ENCODE results near the gene TEAD1. TPM values are rescaled to one million over a fixed set of nuclear protein-coding genes. Genes with fewer than 3 reads are reported as not detected.

Gene TEAD1
- total RNA-seq, 1 experiment from 2014 or later: 106 TPM

GRCh38 chr11:12686246-12687060 lies 12.2 kb downstream of the TEAD1 start:
- no peaks in the 10 kb centered on the region for H3K27me3 ChIP-seq (ENCODE audit: insufficient read depth, low read depth)
- H3K9me2 ChIP-seq (ENCODE audit: insufficient read depth): no peaks in the 10 kb centered on the region
- H4K20me1 ChIP-seq (ENCODE audit: insufficient read depth): no peaks in the 10 kb centered on the region
- ChIA-PET POLR2A (ENCODE audit: unreplicated experiment) (interaction anchor here (0.6 kb wide), 1 partner anchor 8 kb away, joined by 3 read pairs; no protein-coding TSS in a partner anchor), CTCF (no interaction called here)
- no peak for DNase-seq
- peak overlapping the region; percentile 85 for H3K27ac ChIP-seq
- no peaks in the 10 kb centered on the region for H3K9me3 ChIP-seq (ENCODE audit: insufficient read depth, low read depth)
- H3K36me3 ChIP-seq (ENCODE audit: low read depth): peaks cover 5% of the 10 kb centered on the region; the same call in 1 of the 2 replicates
- H3K4me2 ChIP-seq: peak overlapping the region; percentile 66
- H3K4me1 ChIP-seq (replicated peaks; ENCODE audit: insufficient read depth): peaks cover 99% of the 10 kb centered on the region
- H3F3A ChIP-seq (ENCODE audit: insufficient read depth, low read depth): peaks cover 42% of the 10 kb centered on the region
- intact Hi-C loops (cut with micrococcal nuclease; ENCODE audit: unreplicated experiment): no loop called here
- H3K79me2 ChIP-seq (ENCODE audit: low read depth): peaks cover 99% of the 10 kb centered on the region
- no peak overlapping the region; the same call in 1 of the 2 replicates for H3K4me3 ChIP-seq
- TF ChIP-seq CTCF (conservative IDR thresholded peaks at IDR 0.05) (no peak), EZH2 (IDR thresholded peaks at IDR 0.05; ENCODE audit: low read depth) (no peak)
- no TSS peak for BruUV-seq (replicated peaks)
- H2AFZ ChIP-seq: no peak overlapping the region

- Histone ChIP-seq H3K79me2 (ENCODE audit: low read depth) (peaks cover 99% of the 10 kb centered on the region), H2AFZ (no peak overlapping the region), H3K4me3 (0 out of 2 replicates have a peak overlapping the region, but pooled peaks have one; percentile 4), H3K36me3 (ENCODE audit: low read depth) (peaks cover 5% of the 10 kb centered on the region; the same call in 1 of the 2 replicates), H3K9me3 (ENCODE audit: insufficient read depth, low read depth) (no peaks in the 10 kb centered on the region), H3K4me2 (peak overlapping the region; percentile 66), H4K20me1 (ENCODE audit: insufficient read depth) (no peaks in the 10 kb centered on the region), H3K27ac (peak overlapping the region; percentile 85), H3K4me1 (replicated peaks; ENCODE audit: insufficient read depth) (peaks cover 99% of the 10 kb centered on the region), H3K9me2 (ENCODE audit: insufficient read depth) (no peaks in the 10 kb centered on the region), H3F3A (ENCODE audit: insufficient read depth, low read depth) (peaks cover 45% of the 10 kb centered on the region), H3K27me3 (ENCODE audit: insufficient read depth, low read depth) (no peaks in the 10 kb centered on the region)
- TF ChIP-seq CTCF (conservative IDR thresholded peaks at IDR 0.05): no peak
- TF ChIP-seq EZH2 (IDR thresholded peaks at IDR 0.05; ENCODE audit: low read depth): no peak
- BruUV-seq (replicated peaks): no TSS peak
- ChIA-PET CTCF (no interaction called here), POLR2A (ENCODE audit: unreplicated experiment) (no interaction called here)
- DNase-seq: peak in 1 of 2 experiments; percentile 78
- intact Hi-C loops (cut with micrococcal nuclease; ENCODE audit: unreplicated experiment): no loop called here
Measured at GRCh38 chr11:12687216-12687623, 13.0 kb downstream of the TEAD1 start.

GRCh38 chr11:12687740-12688139 lies 13.5 kb downstream of the TEAD1 start:
- H3K79me2 ChIP-seq (ENCODE audit: low read depth): peaks cover 99% of the 10 kb centered on the region
- peak; percentile 56 to 66 for DNase-seq
- no TSS peak for BruUV-seq (replicated peaks)
- peak overlapping the region; percentile 4; the same call in 1 of the 2 replicates for H3K4me3 ChIP-seq
- peaks cover 51% of the 10 kb centered on the region for H3F3A ChIP-seq (ENCODE audit: insufficient read depth, low read depth)
- no peaks in the 10 kb centered on the region for H3K9me2 ChIP-seq (ENCODE audit: insufficient read depth)
- peaks cover 5% of the 10 kb centered on the region; the same call in 1 of the 2 replicates for H3K36me3 ChIP-seq (ENCODE audit: low read depth)
- intact Hi-C loops (cut with micrococcal nuclease; ENCODE audit: unreplicated experiment): no loop called here
- no peak for TF ChIP-seq CTCF (conservative IDR thresholded peaks at IDR 0.05)
- TF ChIP-seq EZH2 (IDR thresholded peaks at IDR 0.05; ENCODE audit: low read depth): no peak
- POLR2A ChIA-PET (ENCODE audit: unreplicated experiment): no interaction called here
- no peaks in the 10 kb centered on the region for H3K27me3 ChIP-seq (ENCODE audit: insufficient read depth, low read depth)
- H3K4me1 ChIP-seq (replicated peaks; ENCODE audit: insufficient read depth): peaks cover 99% of the 10 kb centered on the region
- no peak overlapping the region for H2AFZ ChIP-seq
- H3K27ac ChIP-seq: peak overlapping the region; percentile 85
- H4K20me1 ChIP-seq (ENCODE audit: insufficient read depth): no peaks in the 10 kb centered on the region
- H3K4me2 ChIP-seq: peak overlapping the region; percentile 66
- CTCF ChIA-PET: no interaction called here
- H3K9me3 ChIP-seq (ENCODE audit: insufficient read depth, low read depth): no peaks in the 10 kb centered on the region
